ENCODE results near the gene SMIM35.
"Not testable (repeated sequence)": the region's sequence is repeated elsewhere in the genome, so short reads cannot be mapped to it uniquely, and the experiment has no call there.

Gene SMIM35

GRCh38 chr11:117983163-117983475, 103.6 kb downstream of the SMIM35 start:
- no peak for DNase-seq (ENCODE audit: low read depth)

- DNase-seq (ENCODE audit: low read depth) = no peak
Observed at GRCh38 chr11:117980720-117981119, 106.0 kb downstream of the SMIM35 start.

GRCh38 chr11:117980280-117980679, 106.5 kb downstream of the SMIM35 start:
- DNase-seq (ENCODE audit: low read depth) = no peak

- DNase-seq (ENCODE audit: low read depth) = no peak
Observed at GRCh38 chr11:117979481-117980211, 107.1 kb downstream of the SMIM35 start.

GRCh38 chr11:117978991-117979390, 107.8 kb downstream of the SMIM35 start:
- no peak for DNase-seq (ENCODE audit: low read depth)

- not testable (repeated sequence) for DNase-seq (ENCODE audit: low read depth)
Observed at GRCh38 chr11:117978291-117978910, 108.4 kb downstream of the SMIM35 start.

GRCh38 chr11:117977612-117978264, 109.0 kb downstream of the SMIM35 start:
- not testable (repeated sequence) for DNase-seq (ENCODE audit: low read depth)

GRCh38 chr11:117977029-117977428, 109.7 kb downstream of the SMIM35 start:
- DNase-seq (ENCODE audit: low read depth) = no peak

- DNase-seq (ENCODE audit: low read depth) = no peak
Observed at GRCh38 chr11:117976445-117976844, 110.3 kb downstream of the SMIM35 start.

- DNase-seq (ENCODE audit: low read depth) = no peak
Observed at GRCh38 chr11:117973503-117973860, 113.3 kb downstream of the SMIM35 start.

- DNase-seq (ENCODE audit: low read depth) = no peak
Observed at GRCh38 chr11:117972629-117973502, 113.9 kb downstream of the SMIM35 start.

- DNase-seq (ENCODE audit: low read depth) = no peak
Observed at GRCh38 chr11:117972044-117972443, 114.7 kb downstream of the SMIM35 start.

- DNase-seq (ENCODE audit: low read depth) = no peak
Observed at GRCh38 chr11:117970400-117971024, 116.3 kb downstream of the SMIM35 start.

- DNase-seq (ENCODE audit: low read depth) = no peak
Observed at GRCh38 chr11:117969160-117969991, 117.4 kb downstream of the SMIM35 start.

- no peak for DNase-seq (ENCODE audit: low read depth)
Observed at GRCh38 chr11:117966908-117967307, 119.9 kb downstream of the SMIM35 start.

GRCh38 chr11:117962826-117963225, 123.9 kb downstream of the SMIM35 start:
- no peak for DNase-seq (ENCODE audit: low read depth)

GRCh38 chr11:117961896-117962295, 124.9 kb downstream of the SMIM35 start:
- DNase-seq (ENCODE audit: low read depth) = no peak

GRCh38 chr11:117960406-117960805, 126.4 kb downstream of the SMIM35 start:
- no peak for DNase-seq (ENCODE audit: low read depth)

- no peak for DNase-seq (ENCODE audit: low read depth)
Observed at GRCh38 chr11:117959438-117960149, 127.2 kb downstream of the SMIM35 start.

- no peak for DNase-seq (ENCODE audit: low read depth)
Observed at GRCh38 chr11:117958949-117959348, 127.8 kb downstream of the SMIM35 start.
